Right renal cortex interstitium (tissue), 3 donors: ENCODE measurements around the gene RPH3AL. TPM values are rescaled to one million over a fixed set of nuclear protein-coding genes. Genes with fewer than 3 reads are reported as not detected.
"Not testable (repeated sequence)": the region's sequence is repeated elsewhere in the genome, so short reads cannot be mapped to it uniquely, and the experiment has no call there.

Experiments used
- DNase-seq, 3 donors: peaks; one replicate each; pipeline ENCODE4 v3.0.0-alpha.2; 2013; ENCODE audit warnings: low read depth in 3 of 3, low spot score in 2 of 3
- polyA plus RNA-seq, 3 donors: library from polyadenylated mRNA; unstranded; fragments of 120-200 nt; gene quantifications; one replicate each; pipeline ENCODE4 v1.2.1, GENCODE V29; 2013; ENCODE audit not compliant: insufficient read length in 3 of 3

The RPH3AL gene
- polyA plus RNA-seq, 3 donors: 11.6 to 19.7 (median 16.5) TPM

DNA sequence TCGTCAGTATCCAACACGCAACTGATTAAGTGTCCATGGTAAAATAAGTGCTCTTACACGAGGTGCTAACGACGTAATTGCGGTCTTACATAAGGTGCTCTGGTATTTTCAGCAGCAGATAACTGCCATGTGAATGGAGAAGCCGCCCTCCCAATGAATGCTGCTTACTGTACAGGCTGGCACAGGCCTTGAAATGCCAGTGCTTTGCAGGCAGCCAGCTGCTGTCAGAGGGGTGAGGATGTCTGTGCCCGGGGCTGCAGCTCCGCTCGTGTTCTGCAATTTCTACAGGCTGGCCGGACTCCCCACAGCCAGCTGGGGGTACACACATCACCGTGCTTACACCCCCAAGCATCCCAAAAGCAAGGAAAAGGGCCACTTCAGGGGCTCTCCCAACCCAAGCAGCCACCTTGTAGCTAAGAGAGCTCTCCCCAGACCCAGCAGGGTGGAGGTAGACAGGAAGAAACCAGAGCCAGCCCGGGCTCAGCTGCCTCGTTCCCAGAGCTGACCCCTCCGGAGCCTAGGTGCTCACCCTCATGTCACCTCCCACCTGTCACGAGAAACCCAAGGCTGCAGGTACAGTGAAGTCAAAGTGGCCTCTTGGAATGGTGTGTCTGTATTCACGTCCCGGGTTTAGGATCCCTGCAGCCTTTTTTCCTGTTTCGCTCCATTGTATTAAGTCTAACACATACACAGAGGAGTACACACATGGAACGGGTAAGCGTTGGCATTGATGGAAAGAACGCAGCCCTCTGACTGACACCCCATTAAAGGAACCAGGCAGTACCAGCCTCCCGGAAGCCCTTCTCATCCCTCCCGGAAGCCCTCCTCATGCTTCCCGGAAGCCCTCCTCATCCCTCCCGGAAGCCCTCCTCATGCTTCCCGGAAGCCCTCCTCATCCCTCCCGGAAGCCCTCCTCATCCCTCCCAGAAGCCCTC is 27.2 kb upstream of the RPH3AL start:
- DNase-seq: no peak

GRCh38 chr17:378068-378467 is 25.5 kb upstream of the RPH3AL start:
- no peak for DNase-seq

- no peak for DNase-seq
Measured at GRCh38 chr17:376936-377863, 24.6 kb upstream of the RPH3AL start.

GRCh38 chr17:373613-374230 is 21.1 kb upstream of the RPH3AL start:
- DNase-seq: no peak

DNA sequence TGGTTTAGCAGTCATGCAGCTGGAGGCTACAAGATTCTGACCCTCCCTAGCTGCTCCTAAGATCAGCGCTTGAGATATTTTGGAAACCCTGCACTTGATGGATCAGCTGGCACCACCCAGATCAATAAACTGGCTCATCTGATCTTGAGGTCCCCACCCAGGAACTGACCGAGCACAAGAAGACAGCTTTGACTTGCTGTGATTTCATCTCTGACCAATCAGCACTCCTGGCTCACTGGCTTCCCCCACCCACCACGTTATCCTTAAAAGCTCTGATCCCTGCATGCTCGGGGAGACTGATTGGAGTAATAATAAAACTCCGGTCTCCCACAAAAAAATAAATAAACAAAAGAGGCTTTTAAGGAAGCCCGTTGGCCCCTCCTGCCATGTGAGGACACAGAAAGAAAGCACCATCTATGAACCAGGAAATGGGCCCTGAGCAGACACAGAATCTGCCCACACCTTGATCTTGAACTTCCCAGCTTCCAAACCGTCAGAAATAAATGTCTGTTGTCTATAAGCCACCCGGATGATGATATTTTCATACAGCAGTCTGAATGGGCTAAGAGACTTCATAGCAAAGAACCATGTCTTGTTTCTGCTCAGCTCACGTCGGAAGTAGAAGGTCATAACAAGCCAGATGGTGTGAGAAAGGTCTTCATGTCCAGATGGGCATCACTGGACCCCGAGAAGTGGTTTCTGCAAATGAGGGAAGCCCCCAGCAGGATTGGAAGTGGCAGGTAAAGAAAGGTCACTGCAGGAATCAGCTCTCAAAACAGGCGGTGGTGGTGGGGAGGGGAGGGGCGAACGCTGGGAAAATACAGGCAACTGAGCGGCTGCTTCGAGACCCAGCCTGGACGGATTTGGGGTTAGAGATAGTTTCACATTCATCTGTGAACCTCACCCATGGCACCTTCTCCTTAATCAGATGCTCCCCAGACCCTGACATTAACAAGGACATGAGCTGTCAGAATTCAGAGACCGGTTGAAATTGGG is 19.8 kb upstream of the RPH3AL start:
- no peak for DNase-seq

DNA sequence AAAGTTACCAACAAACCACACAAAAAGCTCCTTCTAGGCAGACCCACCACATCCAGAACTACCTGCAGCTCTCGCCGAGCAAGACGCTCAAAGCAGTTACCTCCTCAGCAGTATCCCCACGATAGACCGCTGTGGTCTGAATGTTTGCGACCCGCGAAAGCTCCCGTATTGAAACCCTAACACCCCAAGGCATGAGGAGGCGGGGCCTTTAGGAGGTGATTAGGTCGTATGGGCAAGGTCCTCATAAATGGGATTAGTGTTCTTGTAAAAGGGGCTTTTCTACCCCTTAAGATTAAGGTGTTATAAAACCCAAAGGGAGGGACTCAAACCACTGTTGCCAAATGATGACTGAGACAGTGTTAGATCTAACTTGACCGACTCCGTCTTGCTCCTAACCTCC is 19.0 kb upstream of the RPH3AL start:
- DNase-seq: no peak

DNA sequence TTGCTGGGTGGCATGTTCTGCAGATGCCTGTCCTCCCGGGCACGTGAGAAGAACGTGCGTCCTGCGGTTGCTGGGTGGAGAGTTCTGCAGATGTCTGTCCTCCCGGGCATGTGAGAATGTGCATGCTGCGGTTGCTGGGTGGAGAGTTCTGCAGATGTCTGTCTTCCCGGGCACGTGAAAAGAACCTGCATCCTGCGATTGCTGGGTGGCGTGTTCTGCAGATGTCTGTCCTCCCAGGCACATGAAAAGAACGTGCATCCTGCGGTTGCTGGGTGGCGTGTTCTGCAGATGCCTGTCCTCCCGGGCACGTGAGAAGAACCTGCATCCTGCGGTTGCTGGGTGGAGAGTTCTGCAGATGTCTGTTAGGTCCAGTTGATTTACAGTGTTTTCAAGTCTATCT is 15.0 kb upstream of the RPH3AL start:
- not testable (repeated sequence) for DNase-seq

- DNase-seq: not testable (repeated sequence)
Measured at GRCh38 chr17:366657-367615, 14.3 kb upstream of the RPH3AL start.

DNA sequence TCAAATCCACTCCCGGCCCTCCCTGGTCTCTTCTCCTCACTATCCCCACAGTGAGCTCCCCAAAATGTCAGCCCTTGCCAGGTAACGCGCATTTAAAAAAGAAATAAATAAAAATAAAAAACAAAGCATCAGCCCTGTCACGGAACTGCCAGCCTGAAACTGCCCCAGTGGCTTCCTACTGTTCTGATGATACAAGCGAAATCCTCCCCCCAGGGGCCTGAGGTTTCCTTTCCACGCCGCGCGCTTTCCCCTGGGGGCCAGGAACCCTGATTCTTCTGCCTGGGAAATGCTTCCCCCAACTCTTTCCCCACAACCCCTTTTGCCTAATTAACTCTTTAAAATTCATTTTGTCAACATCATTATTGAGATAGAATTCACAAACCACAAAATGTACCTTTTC is 12.2 kb upstream of the RPH3AL start:
- no peak for DNase-seq

- DNase-seq: no peak
Measured at GRCh38 chr17:364308-364707, 11.7 kb upstream of the RPH3AL start.

DNA sequence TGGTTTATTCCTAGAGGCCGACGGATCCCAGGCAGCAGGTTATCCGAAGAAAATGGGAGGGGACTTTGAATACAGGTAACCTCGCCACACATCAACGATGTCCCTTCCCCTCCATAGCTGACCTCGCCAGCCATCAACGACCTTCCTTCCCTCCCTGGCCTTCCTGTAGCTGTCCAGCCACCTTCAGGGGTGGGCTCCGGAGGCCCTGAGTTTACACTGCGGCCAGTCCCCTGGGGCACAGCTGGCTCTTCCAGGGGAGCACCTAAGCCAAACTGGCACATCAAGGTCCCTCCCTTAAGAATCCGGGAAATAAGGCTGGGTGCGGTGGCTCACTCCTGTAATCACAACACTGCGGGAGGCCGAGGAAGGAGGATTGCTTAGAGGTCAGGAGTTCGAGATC is 10.1 kb upstream of the RPH3AL start:
- no peak for DNase-seq

DNA sequence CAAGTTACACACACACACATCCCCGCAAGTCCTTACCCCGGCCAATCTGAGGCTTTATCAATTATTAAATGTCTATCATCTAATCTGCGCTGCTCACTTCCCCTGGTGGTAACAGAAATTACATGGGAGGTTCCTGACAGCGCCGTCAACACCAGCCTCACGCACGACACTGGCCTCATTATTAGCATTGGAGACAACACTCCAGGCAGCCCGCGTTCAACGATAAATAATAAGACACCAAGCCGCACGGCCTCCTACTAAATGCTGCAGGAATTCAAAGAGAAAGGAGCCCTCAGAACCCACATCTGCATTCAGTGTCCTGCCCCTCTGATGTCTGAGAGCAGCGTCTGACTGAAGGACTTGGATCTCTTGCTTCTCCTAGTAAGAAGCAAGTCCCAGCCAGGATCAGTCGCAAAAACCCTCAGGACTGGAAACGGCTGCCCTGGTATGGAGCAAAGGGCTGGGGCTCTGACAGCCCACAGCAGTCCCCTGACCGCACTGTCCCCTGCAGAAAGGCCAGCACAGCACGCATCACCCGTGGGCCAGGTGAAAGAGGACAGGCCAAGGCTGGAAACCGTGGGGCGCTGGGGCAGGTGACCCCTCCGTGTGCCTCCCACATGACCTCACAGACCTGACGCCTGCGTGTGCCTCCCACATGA is 7.6 kb upstream of the RPH3AL start:
- DNase-seq: no peak

DNA sequence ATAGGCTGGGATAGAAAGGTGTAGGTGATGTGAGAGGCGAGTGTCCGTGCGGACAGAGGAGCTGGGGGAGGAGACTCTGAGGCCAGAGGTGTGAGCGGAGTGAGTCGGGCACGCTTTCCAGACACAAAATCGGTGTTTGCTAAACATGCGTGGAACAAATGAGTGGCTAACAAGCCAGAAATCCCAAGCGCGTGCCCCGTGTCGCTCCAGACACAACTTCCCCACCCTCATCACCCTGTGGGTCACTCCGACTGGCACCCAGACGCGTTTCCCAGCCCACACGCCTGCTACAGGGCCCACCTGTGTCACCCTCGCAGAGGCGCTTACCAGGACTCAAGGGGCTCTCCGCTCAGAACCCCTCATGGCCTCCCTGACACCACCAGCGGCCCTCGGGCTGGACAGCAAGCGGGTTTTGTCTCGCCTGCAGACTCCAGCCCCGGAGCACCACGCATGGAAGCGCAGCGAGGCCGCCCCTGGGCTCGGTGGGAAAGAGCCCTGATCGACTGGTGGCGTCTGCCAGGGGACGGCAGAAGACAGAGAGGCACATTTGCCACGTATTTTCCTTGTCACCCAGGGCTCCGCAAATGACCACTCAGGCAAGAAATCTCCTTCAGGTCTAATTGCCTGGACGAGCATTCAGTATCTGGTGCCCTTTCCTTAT is 6.0 kb upstream of the RPH3AL start:
- no peak for DNase-seq

- no peak for DNase-seq
Measured at GRCh38 chr17:357644-358043, 5.0 kb upstream of the RPH3AL start.

GRCh38 chr17:356671-357434 is 4.2 kb upstream of the RPH3AL start:
- DNase-seq: no peak

GRCh38 chr17:354651-355556 is 2.3 kb upstream of the RPH3AL start:
- no peak for DNase-seq
